Coronary artery (tissue), 2 donors: ENCODE data around the gene ZNF593OS.

Experiments used
- DNase-seq: peaks from one replicate; pipeline ENCODE4 v3.0.0-alpha.2; 2017; ENCODE audit warnings: low spot score
- H3K27ac ChIP-seq, 2 donors: fragments of 200-600 bp; sonication (generic); one replicate each; pipeline ENCODE4 v1.5.1; 2016 to 2019
- H3K4me3 ChIP-seq: fragments of 200-600 bp; sonication (generic); 2 replicates; pipeline ENCODE4 v1.5.1; 2016; ENCODE audit warnings: mild to moderate bottlenecking, moderate library complexity
- CTCF ChIP-seq: fragments of 200-600 bp; sonication (generic); IDR thresholded peaks from one replicate; pipeline ENCODE4 v1.5.1; 2019; ENCODE audit warnings: antibody characterized with exemption

The ZNF593OS gene

GRCh38 chr1:26191739-26192138 lies 20.1 kb upstream of the ZNF593OS start:
- no peak for DNase-seq
- no peak overlapping the region for H3K4me3 ChIP-seq
- no peak for TF ChIP-seq CTCF
- no peak overlapping the region for H3K27ac ChIP-seq

- H3K4me3 ChIP-seq: no peak within 1 kb of the TSS
- H3K27ac ChIP-seq: no peak within 1 kb of the TSS
- no peak for TF ChIP-seq CTCF
- no peak for DNase-seq
These were observed 18.8 kb upstream of the ZNF593OS start, which contains the start of gene CATSPER4 for GRCh38 chr1:26190373-26190987. Gene CATSPER4, plus strand, starts transcription at chr1:26190602. Its CDS starts 26 bp downstream, at chr1:26190628.

GRCh38 chr1:26189751-26190275 lies 18.2 kb upstream of the ZNF593OS start:
- no peak for DNase-seq
- Histone ChIP-seq H3K27ac (no peak overlapping the region), H3K4me3 (no peak overlapping the region)
- TF ChIP-seq CTCF: no peak

- no peak for DNase-seq
- Histone ChIP-seq H3K4me3 (no peak overlapping the region), H3K27ac (no peak overlapping the region)
- TF ChIP-seq CTCF: no peak
These were observed 17.7 kb upstream of the ZNF593OS start for GRCh38 chr1:26189331-26189730.

- Histone ChIP-seq H3K27ac (no peak overlapping the region), H3K4me3 (no peak overlapping the region)
- no peak for TF ChIP-seq CTCF
- no peak for DNase-seq
These were observed 16.8 kb upstream of the ZNF593OS start for GRCh38 chr1:26188477-26188876.

GRCh38 chr1:26187882-26188281 lies 16.2 kb upstream of the ZNF593OS start:
- no peak for TF ChIP-seq CTCF
- no peak for DNase-seq
- no peak overlapping the region for H3K27ac ChIP-seq
- H3K4me3 ChIP-seq: no peak overlapping the region

GRCh38 chr1:26184883-26185282 lies 13.3 kb upstream of the ZNF593OS start:
- TF ChIP-seq CTCF: no peak
- no peak overlapping the region for H3K27ac ChIP-seq
- no peak for DNase-seq
- no peak overlapping the region for H3K4me3 ChIP-seq
